ENCODE data around the gene NIPAL3.
"Not testable (repeated sequence)": the region's sequence is repeated elsewhere in the genome, so short reads cannot be mapped to it uniquely, and the experiment has no call there.

GRCh38 chr1:24462128-24462527, 46.5 kb downstream of the NIPAL3 start:
- TF ChIP-seq ARID4B (CRISPR knock-in tag; IDR thresholded peaks at IDR 0.05; ENCODE audit: borderline replicate concordance); CTCF (IDR thresholded peaks at IDR 0.05); FOXJ3 (CRISPR knock-in tag; IDR thresholded peaks at IDR 0.05; ENCODE audit: borderline replicate concordance); ZNF532 (CRISPR knock-in tag; IDR thresholded peaks at IDR 0.05; ENCODE audit: borderline replicate concordance); CREB1 (CRISPR knock-in tag; IDR thresholded peaks at IDR 0.05); USF2 (CRISPR knock-in tag; IDR thresholded peaks at IDR 0.05); STAT6 (CRISPR knock-in tag; conservative IDR thresholded peaks at IDR 0.05; ENCODE audit: low read depth); ELF4 (CRISPR knock-in tag; IDR thresholded peaks at IDR 0.05; ENCODE audit: low read depth); ZNF423 (CRISPR knock-in tag; IDR thresholded peaks at IDR 0.05); SOX15 (CRISPR knock-in tag; IDR thresholded peaks at IDR 0.05); SMAD3 (CRISPR knock-in tag; IDR thresholded peaks at IDR 0.05; ENCODE audit: borderline replicate concordance); JUN (CRISPR knock-in tag; IDR thresholded peaks at IDR 0.05): not testable (repeated sequence)
